Urothelium cell line (cell line): ENCODE measurements around the gene ASPSCR1.

ENCODE experiments used
- DNase-seq: peaks from one replicate; pipeline ENCODE4 v3.0.0; 2011; ENCODE audit warnings: low spot score, mixed read lengths
- FAIRE-seq: peaks from 2 replicates; lab custom pipeline; 2011; peaks lifted over from hg19 to GRCh38; lab: Jason Lieb, UNC

Gene ASPSCR1

GRCh38 chr17:82064433-82065192 is 87.2 kb downstream of the ASPSCR1 start:
- FAIRE-seq (no peak), DNase-seq (peak; percentile 39)

- DNase-seq (no peak), FAIRE-seq (no peak)
These were observed 87.8 kb downstream of the ASPSCR1 start for GRCh38 chr17:82065193-82065637.

GRCh38 chr17:82065638-82066303 is 88.3 kb downstream of the ASPSCR1 start, which contains the start of gene DUS1L:
Gene DUS1L (minus strand): TSS chr17:82065804. CDS start chr17:82065059, 745 bp downstream.
- peak; percentile 52 for FAIRE-seq

More at GRCh38 chr17:82065638-82066303, 88.3 kb downstream of the ASPSCR1 start, which contains the start of gene DUS1L:
- peak; percentile 92 for DNase-seq
